GM12878 (cell line): Measurements from ENCODE around the gene PRPF4.

Source experiments
- PAX5 ChIP-seq: IDR thresholded peaks from 2 replicates; pipeline ENCODE4 v1.6.1; 2011; ENCODE audit warnings: low read depth, low read length, borderline replicate concordance
- SREBF1 ChIP-seq: IDR thresholded peaks from 2 replicates; pipeline ENCODE4 v1.6.1; 2012; ENCODE audit warnings: mild to moderate bottlenecking, low read length

GRCh38 chr9:113298311-113298710 lies 22.9 kb downstream of the PRPF4 start:
- TF ChIP-seq SREBF1 (no peak), PAX5 (no peak)
